Epithelial cell of esophagus (primary cell): Measurements from ENCODE around the gene PDE6D.
A peak's percentile ranks its signal among the peaks of the same experiment; 100 is the strongest.
"Not testable (repeated sequence)": the region's sequence is repeated elsewhere in the genome, so short reads cannot be mapped to it uniquely, and the experiment has no call there.

Experiments used
- DNase-seq: peaks from one replicate; pipeline ENCODE4 v3.0.0; 2010; ENCODE audit warnings: low read depth
- H3K4me3 ChIP-seq: 2 replicates; pipeline ENCODE4 v1.5.1; 2011; ENCODE audit warnings: mild to moderate bottlenecking, low read length, control low read depth
- TF ChIP-seq, protein P1 (sequence below): IDR thresholded peaks from 2 replicates; pipeline ENCODE4 v1.5.1; 2011; ENCODE audit warnings: low read depth, mild to moderate bottlenecking, low read length, control low read depth, inconsistent platforms; ENCODE audit not compliant: insufficient read depth; ENCODE audit errors: missing control alignments

PDE6D gene

DNA sequence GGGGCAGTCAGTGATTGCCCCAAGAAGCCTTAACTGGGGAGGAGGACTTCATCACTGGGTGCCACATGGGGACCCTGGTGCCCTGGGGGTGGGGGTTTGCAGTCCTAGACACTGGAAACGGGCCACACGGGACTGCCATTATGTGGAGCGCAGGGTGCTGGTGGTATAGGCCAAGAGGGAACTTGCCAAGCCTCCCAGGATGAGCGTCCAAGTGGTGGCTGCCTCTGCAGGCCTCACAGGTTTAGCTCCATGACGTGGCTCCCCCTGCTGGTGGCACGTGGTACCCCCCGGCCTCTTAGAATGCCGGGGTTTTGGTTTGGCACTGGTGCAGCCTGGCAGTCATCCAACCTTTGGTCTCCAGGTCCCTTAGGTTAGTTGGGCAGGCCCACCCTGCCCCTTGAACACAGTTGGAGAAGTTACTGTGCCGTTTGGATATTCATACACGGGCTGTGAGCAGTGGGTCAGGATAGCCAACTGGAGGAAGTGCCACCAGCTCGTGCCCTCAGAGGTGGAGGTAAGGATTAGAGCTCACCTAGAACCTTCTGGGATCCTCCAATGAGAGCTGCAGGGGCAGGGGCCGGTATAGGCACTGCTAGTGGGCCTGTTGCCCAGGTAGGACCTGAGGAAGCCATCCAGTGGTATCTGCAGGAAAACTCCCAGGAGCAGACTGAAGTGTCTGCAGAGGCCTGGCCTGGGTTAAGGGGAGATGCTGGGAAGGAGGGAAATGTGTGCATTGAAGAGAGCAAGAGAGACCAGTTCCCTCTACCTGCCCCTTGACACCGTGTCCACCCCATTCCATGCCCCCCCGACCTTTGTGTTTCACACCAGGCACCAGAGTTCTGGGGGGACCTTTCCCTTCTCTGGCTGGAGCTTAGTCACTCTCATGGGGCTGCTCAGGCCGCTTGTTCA lies 67.1 kb downstream of the PDE6D start:
- TF ChIP-seq, protein P1, sequence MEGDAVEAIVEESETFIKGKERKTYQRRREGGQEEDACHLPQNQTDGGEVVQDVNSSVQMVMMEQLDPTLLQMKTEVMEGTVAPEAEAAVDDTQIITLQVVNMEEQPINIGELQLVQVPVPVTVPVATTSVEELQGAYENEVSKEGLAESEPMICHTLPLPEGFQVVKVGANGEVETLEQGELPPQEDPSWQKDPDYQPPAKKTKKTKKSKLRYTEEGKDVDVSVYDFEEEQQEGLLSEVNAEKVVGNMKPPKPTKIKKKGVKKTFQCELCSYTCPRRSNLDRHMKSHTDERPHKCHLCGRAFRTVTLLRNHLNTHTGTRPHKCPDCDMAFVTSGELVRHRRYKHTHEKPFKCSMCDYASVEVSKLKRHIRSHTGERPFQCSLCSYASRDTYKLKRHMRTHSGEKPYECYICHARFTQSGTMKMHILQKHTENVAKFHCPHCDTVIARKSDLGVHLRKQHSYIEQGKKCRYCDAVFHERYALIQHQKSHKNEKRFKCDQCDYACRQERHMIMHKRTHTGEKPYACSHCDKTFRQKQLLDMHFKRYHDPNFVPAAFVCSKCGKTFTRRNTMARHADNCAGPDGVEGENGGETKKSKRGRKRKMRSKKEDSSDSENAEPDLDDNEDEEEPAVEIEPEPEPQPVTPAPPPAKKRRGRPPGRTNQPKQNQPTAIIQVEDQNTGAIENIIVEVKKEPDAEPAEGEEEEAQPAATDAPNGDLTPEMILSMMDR = peak; percentile 91
- H3K4me3 ChIP-seq = no peak overlapping the region
- peak; percentile 89 for DNase-seq

DNA sequence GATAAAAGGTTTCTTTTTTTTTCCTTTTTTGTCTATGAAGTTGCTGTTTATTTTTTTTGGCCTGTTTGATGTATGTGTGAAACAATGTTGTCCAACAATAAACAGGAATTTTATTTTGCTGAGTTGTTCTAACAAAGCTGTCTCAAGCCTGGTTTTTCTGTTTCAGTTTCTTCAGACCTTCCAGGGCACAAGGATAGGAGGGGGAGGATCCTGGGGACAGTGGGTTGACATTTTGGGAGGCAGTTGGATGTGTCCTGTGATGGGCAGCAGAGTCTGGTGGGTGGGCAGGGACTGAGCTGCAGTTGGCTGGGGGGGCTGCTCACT lies 67.7 kb downstream of the PDE6D start:
- not testable (repeated sequence) for H3K4me3 ChIP-seq

DNA sequence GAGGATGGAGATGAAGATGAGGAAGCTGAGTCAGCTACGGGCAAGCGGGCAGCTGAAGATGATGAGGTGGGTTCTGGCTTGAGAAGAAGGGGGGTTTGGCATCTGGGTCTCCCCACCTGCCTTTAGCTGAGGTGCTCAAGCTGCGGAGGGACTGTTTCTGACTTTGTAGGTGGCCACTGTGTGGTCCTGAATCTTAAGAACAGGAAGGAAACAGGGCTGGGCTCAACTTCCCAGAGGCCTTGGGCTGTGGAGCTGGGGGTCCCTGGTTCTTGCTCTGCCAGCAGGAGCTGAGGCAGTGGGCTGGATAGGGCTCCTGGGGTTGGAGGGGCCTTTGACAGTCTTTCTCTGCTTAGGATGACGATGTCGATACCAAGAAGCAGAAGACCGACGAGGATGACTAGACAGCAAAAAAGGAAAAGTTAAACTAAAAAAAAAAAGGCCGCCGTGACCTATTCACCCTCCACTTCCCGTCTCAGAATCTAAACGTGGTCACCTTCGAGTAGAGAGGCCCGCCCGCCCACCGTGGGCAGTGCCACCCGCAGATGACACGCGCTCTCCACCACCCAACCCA lies 68.5 kb downstream of the PDE6D start:
- peak overlapping the region; percentile 70 for H3K4me3 ChIP-seq
- not testable (repeated sequence) for DNase-seq

More for the DNA sequence above, 67.7 kb downstream of the PDE6D start:
- not testable (repeated sequence) for DNase-seq

DNA sequence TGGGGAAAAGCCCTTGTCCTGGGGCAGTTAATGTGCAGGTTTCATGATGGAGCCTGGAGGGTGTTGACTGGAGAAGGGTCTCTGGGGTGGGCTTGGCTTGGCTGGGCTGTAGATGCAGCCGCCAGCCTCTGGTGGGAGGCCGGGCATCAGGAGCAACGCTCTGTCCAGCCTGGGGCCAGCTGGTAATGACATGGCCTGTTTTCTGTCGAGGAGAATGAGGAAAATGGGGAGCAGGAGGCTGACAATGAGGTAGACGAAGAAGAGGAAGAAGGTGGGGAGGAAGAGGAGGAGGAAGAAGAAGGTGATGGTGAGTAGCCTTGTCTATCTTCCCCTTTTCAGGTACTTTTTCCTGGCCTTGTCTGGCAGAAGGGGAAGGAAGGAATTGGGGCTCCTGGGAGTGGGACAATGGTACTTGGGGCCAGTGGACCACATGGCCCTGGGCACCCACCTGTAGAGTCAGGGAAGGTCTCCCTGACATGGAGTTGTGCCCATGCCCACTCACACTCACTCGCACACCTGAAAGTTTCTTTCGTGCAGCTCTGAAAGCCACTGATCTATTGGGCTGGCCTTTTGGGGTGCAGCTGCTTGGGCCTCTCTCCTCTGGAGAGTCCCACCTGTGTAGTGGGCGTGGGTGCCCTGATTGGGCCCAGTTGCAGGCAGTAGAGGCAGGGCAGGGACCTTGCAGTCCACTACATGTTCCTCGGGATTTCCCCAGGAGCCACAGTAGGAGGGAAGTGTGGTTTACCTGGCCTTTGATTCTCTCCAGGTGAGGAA lies 69.2 kb downstream of the PDE6D start:
- no peak for DNase-seq
- TF ChIP-seq, protein P1 = no peak
- H3K4me3 ChIP-seq = peak overlapping the region; percentile 70

DNA sequence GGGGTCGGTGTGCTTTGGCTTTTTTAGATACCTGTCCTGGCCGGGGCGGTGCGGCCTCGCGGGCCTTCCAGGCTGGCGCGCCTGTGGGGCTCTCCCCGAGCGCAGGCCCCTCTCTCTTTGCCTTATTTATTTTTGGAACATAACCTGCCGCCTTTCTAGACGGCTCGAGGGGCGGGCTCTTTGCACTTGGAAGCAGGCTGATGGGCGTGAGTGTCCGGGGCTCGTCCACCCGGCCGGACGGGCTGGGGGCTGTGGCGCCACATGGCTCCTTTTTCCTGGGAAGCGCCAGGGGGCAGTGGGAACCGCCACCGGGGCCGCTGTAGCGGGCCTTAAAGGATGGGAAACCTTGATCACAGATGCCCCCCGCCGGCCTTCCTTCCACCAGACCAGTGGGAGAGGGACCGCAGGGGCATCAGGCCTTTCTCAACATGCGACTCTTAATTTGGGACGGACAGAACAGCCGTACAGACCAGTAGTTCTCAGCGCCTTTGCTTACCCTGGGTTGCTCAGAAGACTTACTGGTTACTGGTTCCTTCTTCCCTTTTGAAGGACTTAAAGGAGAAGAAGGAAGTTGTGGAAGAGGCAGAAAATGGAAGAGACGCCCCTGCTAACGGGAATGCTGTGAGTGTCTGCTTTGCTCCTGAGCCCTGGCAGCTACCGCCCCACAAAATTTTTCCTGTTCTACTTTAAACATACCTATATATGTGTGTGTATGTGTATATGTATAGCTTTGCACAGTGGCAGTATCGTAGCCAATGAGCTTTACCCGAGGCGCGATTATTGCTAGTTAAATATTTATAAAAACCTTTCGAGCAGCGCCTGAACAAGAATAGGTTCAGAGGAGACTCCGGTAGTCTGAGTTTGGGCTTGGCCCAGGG lies 70.0 kb downstream of the PDE6D start:
- TF ChIP-seq, protein P1 = no peak
- H3K4me3 ChIP-seq = peak overlapping the region; percentile 70
- DNase-seq = no peak

DNA sequence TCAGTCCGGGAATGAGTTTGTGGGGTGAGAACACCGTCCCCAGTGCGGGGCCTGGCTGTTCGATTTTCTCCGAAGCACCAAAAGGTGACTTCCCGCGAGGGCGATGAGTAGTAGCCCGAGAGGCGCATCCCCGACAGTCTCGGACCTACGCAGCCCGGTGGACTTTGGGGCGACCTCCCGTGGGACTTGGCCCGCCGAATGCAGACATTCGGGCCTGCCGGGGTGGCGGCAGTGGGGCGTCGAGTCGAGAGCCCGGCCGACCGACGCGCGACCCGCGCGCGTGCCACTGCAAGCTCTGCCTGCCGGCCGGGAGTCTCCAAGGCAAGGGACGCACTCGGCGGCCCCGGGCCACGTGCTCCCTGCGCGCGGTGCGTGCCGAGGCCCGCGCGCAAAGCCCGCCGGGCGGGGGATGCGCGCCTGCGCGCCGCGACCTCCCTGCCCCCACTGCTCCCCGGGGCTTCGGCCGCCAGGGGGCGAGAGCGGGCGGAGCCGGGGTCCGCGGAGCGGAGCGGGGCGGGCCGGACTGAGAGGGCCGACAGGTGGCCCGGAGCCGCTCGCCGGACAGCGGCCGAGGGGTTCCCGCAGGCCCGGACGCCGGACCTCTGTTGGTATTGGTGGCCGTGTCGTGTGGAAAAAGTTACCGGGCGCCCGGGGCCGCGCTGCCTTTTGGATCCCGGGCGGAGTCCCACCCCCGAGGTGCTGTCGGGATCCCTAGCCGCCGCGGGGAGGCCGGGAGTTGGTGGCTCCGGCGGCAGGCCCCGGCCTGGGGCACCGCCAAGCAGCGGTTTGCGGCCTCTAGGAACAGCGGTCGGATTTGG lies 70.9 kb downstream of the PDE6D start:
- TF ChIP-seq, protein P1 = peak; percentile 47
- peak; percentile 85 for DNase-seq

DNA sequence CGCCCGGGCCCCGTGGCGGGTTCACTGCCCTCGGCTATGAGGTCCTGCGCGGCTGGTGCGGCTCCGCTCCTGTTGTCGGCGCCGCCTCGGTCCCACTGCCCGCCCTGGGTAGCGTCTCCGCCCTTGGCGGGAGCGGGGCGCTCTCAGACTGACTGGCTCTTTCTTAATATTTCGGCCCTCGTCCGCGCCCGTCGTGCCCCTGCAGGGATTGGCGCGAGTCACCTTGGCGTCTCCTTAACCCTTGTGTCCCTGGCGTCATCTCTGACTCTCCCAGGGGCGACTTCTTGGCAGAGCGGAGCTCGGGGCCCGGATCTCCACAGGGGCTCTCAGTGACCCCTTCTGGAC lies 71.5 kb downstream of the PDE6D start:
- DNase-seq = peak; percentile 22

More for the DNA sequence above, 70.9 kb downstream of the PDE6D start:
- peak overlapping the region; percentile 74 for H3K4me3 ChIP-seq

More for the DNA sequence above, 71.5 kb downstream of the PDE6D start:
- TF ChIP-seq, protein P1 = no peak
- peak overlapping the region; percentile 74 for H3K4me3 ChIP-seq
